ENCODE measurements around the gene MAMSTR.
A peak's percentile ranks its signal among the peaks of the same experiment; 100 is the strongest.
"Not testable (repeated sequence)": the region's sequence is repeated elsewhere in the genome, so short reads cannot be mapped to it uniquely, and the experiment has no call there.

Gene MAMSTR

GRCh38 chr19:48718711-48719231 is 754 bp downstream of the MAMSTR start:
- no peak for DNase-seq

DNA sequence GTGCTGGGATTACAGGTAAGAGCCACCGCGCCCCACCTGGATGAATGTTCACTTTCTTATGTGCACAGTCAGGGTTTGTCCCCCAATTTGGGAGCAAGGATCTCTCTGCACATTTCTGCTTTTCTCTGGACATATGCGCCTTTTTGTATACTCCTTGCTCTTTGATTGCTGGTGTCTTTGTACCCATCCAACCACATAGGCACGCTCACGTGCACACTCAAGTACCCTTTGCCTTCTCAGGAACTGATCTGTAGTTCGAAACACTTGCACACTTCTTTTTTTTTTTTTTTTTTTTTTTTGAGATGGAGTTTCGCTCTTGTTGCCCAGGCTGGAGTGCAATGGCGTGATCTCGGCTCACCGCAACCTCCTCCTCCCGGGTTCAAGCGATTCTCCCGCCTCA is 1.4 kb downstream of the MAMSTR start:
- not testable (repeated sequence) for DNase-seq

DNA sequence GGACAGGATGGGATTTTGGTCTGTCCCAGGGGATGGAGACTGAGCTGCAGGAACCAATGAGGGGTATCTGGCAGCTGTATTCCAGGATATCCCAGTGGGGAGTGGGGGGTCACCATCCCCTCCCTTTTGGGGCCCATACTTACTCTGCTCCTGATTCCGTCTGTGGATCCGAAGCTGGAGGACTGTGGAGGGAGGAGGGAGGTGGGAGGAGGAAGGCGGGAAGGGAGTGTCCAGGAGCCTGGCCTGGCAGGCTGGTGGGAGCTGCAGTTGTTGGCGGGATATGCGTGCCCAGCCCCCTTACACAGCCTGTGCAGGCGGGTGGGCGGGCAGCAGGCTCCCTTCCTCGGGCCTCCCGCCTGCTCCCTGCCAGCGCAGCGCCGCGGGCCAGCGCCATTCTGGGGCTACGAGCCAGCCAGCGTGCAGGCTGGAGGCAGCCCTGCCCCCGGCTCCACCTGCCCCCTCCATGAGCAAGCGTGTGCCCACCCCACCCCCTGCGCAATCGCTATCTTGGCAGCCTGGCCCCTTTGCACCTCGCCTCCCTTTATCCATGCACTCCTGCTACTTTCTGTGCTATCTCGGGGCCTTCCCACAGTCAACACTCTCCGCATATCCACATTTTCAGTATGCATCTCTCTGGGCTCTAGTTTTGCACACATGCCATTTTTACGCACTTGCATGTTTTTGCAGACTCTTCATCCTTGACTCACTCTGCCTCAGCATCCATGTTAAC is 2.8 kb downstream of the MAMSTR start:
- DNase-seq = no peak

- DNase-seq = no peak
These were observed 3.8 kb downstream of the MAMSTR start for GRCh38 chr19:48715681-48716171.

DNA sequence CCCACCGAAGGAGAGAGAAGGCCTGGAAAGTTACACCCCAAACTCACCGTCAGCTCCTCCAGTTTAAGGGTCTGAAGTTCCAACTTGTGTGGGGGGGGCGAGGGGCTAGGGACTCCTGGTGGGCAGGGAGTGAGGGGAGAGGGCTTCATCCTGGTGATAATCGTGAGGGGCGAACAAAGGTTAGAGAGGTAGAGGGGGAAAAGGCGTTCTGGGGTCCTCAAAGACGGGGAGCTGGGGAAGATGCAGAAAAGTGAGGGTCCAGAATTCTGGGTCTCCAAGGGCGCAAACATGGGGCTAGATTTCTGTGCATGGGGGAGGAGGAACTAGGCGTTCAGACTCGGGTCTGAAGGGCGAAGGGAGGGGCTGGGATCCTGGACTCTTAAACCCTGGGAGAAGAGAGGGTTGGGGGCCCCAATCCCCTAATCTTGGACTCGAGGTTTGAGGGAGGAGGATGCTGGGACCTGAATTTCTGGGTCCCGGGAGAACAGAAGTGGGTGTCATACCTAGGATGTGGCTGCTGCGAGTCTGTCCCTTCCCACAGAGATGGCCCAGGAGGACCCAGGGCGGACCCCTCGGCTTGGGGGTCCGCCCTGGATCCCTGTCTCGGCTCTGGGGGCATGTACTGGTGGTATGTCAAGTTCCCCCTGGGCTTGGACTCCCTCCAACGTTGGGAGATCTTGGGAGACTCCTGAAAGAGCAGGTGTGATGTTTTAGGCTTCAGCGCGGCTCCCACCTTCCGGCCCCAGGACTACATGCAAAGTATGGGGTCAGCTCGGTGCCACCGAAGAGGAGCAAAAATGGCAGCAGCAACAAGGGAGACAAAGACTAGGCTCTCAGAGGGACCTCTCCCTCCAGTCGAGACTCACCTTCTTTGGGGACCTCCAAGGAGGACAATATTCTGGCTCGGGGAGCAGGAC is 4.5 kb downstream of the MAMSTR start:
- DNase-seq = no peak

- peak; percentile 93 to 99 (median 96) for DNase-seq
These were observed 5.4 kb downstream of the MAMSTR start for GRCh38 chr19:48713864-48714755.

DNA sequence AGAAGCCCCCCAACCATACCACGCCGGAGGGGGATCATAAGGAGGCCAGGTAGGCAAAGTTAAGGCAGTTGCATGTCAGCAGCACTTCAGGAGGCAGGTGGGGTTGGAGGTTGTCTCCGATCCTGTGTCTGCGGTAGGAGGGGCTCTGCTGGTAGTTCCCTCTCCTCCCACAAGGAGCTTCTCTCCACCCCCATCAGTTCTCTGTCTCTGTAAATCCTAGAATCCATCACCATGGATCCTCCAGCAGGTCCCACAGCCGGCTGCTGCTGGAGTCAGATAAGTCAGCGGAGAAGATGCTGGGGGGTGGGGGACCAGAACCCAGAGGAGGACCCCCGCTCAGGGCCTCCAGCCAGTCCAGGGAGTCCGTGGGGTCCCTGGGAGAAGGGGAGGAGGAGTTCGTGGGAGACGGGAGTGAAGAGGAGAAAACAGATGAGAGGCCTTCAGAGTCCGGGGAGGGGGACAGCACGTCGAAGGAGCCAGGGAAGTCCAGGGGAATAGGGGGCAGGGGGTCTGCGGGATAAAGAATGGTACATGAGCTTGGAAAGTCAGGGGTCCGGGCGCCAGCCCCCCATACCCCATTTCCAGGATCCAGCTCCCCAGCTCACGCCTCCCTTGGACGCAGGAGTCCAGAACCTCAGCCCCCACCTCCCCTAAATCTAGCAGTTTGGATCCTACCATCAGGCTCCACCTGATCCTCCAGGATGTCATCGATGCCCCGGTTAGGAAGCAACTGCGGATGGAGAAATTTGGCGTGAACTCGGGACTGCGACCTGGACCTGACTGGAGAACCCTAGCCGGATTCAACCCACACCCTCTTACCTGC is 6.3 kb downstream of the MAMSTR start:
- no peak for DNase-seq

GRCh38 chr19:48711106-48711662 is 8.3 kb downstream of the MAMSTR start:
- no peak for DNase-seq

DNA sequence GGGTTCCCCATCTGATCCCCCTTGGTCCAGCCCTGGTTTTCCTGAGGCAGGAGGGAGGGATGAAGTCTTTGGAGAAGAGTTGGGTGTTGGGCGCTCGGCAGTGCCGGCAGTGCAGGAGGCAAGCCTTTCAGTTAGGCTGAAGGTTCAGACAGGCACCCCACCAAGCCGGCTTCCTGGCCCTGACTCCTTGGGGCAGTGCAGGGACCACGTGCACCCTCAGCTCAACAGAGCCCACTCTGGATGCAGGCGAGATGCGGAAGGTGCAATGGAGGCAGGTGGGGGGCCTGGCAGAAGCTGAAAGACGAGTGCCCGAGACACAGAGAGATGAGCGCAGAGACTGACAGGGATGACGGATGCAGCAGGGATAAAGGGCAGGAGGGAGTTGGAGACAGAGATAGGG is 11.1 kb downstream of the MAMSTR start:
- no peak for DNase-seq

DNA sequence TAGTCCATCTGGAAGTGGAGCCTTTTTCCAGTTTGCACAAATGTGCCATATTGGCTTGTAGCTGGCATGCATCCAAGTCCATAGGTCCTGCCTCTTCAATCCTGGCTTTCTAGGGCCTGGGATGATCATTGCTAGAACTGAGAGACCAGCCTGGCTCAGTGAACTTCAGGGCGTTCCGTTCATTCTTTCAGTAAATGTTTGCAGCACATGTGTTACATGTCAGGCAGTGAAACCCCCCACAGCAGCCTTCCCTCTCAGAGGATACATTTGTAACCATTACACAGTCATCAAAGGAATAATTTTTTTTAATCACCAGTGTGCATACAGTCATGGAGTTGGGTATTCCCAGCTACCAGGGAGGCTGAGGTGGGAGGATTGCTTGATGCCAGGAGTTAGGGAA is 14.1 kb downstream of the MAMSTR start:
- DNase-seq = no peak

DNA sequence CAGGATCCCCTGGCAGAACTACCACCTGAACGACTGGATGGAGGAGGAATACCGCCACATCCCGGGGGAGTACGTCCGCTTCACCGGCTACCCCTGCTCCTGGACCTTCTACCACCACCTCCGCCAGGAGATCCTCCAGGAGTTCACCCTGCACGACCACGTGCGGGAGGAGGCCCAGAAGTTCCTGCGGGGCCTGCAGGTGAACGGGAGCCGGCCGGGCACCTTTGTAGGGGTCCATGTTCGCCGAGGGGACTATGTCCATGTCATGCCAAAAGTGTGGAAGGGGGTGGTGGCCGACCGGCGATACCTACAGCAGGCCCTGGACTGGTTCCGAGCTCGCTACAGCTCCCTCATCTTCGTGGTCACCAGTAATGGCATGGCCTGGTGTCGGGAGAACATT is 16.2 kb downstream of the MAMSTR start:
- no peak for DNase-seq

- no peak for DNase-seq
These were observed 16.8 kb downstream of the MAMSTR start for GRCh38 chr19:48702701-48703100.

GRCh38 chr19:48698046-48698445 is 21.5 kb downstream of the MAMSTR start:
- DNase-seq = no peak

- no peak for DNase-seq
These were observed 23.0 kb downstream of the MAMSTR start for GRCh38 chr19:48696353-48697010.

- no peak for DNase-seq
These were observed 23.7 kb downstream of the MAMSTR start, which contains the start of gene FUT2 for GRCh38 chr19:48695743-48696352. FUT2 (plus strand) TSS chr19:48695971; CDS start chr19:48702957, 6,986 bp downstream.

GRCh38 chr19:48693629-48694028 is 25.9 kb downstream of the MAMSTR start:
- DNase-seq = not testable (repeated sequence)

- no peak for DNase-seq
These were observed 30.1 kb downstream of the MAMSTR start for GRCh38 chr19:48689449-48689848.

DNA sequence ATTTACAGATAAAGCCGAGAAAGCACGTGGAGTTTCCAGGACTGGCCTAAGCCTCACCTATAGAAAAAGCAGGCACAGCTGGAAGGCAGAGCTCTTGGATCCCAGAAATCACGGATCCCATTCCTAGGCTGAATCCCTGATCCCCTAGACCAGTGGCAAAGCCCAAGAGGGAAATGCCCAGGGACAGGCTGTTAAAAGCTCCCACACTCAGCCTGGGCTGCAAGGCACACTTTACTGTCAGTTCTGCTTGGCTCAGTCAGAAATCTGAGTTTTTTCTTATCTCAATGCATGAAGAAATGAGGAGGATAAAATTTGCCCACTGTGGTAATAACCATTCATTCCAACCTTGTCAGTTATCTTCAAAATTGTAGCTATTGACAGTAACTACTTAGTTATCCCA is 31.7 kb downstream of the MAMSTR start:
- no peak for DNase-seq

DNA sequence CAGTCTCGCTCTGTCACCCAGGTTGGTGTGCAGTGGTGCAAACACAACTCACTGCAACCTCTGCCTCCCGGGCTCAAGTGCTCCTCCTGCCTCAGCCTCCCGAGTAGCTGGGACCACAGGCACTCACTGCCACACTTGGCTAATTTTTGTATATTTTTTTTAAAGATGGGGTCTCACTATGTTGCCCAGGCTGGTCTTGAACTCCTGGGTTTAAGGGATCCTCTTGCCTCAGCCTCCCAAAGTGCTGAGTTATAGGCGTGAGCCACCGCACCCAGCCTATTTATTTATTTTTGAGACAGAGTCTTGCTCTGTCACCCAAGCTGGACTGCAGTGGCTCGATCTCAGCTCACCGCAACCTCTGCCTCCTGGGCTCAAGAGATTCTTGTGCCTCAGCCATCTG is 32.9 kb downstream of the MAMSTR start:
- DNase-seq = not testable (repeated sequence)

DNA sequence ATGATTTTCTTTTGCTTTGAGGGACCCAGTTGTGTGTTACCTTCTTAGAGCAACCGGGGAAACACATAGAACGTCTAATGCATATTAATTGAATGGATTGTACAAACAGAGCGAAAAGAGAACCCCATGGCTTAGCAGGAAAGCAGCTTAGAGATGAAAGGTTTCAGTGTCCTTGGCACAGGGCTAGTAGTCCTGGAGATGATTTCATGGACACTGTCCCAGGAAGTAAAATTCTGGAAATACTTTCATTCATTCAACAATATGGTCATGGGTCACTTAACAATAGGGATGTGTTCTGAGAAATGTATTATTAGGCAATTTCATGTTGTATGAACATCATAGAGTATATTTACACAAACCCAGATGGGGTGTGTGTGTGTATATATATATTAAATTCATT is 33.4 kb downstream of the MAMSTR start:
- no peak for DNase-seq
